Karpas-422 (cell line): ENCODE results near the gene MED17. TPM values are rescaled to one million over a fixed set of nuclear protein-coding genes. Genes with fewer than 3 reads are reported as not detected.

Experiments used
- DNase-seq: peaks from one replicate; pipeline ENCODE4 v3.0.0-alpha.2; 2015
- H2AFZ ChIP-seq: fragments of 200-600 bp; sonication (generic); 2 replicates; pipeline ENCODE4 v1.6.1; 2014; ENCODE audit warnings: antibody characterized with exemption, low read length, mixed read lengths
- H3K27ac ChIP-seq: fragments of 200-600 bp; sonication (generic); 2 replicates; pipeline ENCODE4 v1.5.1; 2014; ENCODE audit warnings: mild to moderate bottlenecking, low read length, moderate library complexity
- H3K27me3 ChIP-seq: fragments of 200-600 bp; sonication (generic); 2 replicates; pipeline ENCODE4 v1.6.1; 2014; ENCODE audit warnings: low read length, mixed read lengths
- H3K36me3 ChIP-seq: fragments of 200-600 bp; sonication (generic); 2 replicates; pipeline ENCODE4 v1.6.1; 2014; ENCODE audit warnings: low read length, mixed read lengths; ENCODE audit not compliant: insufficient read depth
- H3K4me1 ChIP-seq: fragments of 200-600 bp; sonication (generic); 2 replicates; pipeline ENCODE4 v1.6.1; 2014; ENCODE audit warnings: mild to moderate bottlenecking, low read length, mixed read lengths
- H3K4me2 ChIP-seq: fragments of 200-600 bp; sonication (generic); 2 replicates; pipeline ENCODE4 v1.6.1; 2014; ENCODE audit warnings: low read length, low read depth, mild to moderate bottlenecking; ENCODE audit not compliant: poor library complexity, severe bottlenecking
- H3K4me3 ChIP-seq: fragments of 200-600 bp; sonication (generic); 2 replicates; pipeline ENCODE4 v1.5.1; 2014; ENCODE audit warnings: mild to moderate bottlenecking, antibody characterized with exemption, low read length, mixed read lengths
- H3K79me2 ChIP-seq: fragments of 200-600 bp; sonication (generic); 2 replicates; pipeline ENCODE4 v1.6.1; 2014; ENCODE audit warnings: mild to moderate bottlenecking, low read length, mixed read lengths
- H3K9ac ChIP-seq: fragments of 200-600 bp; sonication (generic); 2 replicates; pipeline ENCODE4 v1.6.0; 2014; ENCODE audit warnings: low read length
- H3K9me2 ChIP-seq: fragments of 200-600 bp; sonication (generic), shearing (Covaris generic); replicated peaks from 2 replicates; pipeline ENCODE4 v1.6.0; 2014; ENCODE audit warnings: mild to moderate bottlenecking, low read length, moderate library complexity; ENCODE audit not compliant: insufficient read depth
- H3K9me3 ChIP-seq: fragments of 300-700, 200-600 bp; sonication (generic); 2 replicates; pipeline ENCODE4 v1.6.1; 2014; ENCODE audit warnings: low read length, mixed read lengths
- H4K20me1 ChIP-seq: fragments of 200-600 bp; sonication (generic); 2 replicates; pipeline ENCODE4 v1.6.1; 2014; ENCODE audit warnings: mild to moderate bottlenecking, antibody characterized with exemption, low read length, low read depth; ENCODE audit not compliant: insufficient read depth
- small RNA-seq: library from RNA; depleted of rRNA; stranded (forward); fragments of <200 nt; gene quantifications from one replicate; pipeline ENCODE3, GENCODE V24; 2014
- total RNA-seq: library from RNA; depleted of rRNA; stranded (reverse); fragments of >200 nt; shearing (Covaris generic); gene quantifications from 2 replicates; pipeline ENCODE4 v1.2.3, GENCODE V29; 2014; ENCODE audit warnings: low replicate concordance; rRNA removed

The MED17 gene
- total RNA-seq, 1 experiment from 2014 or later = 77.4 TPM

- Histone ChIP-seq H3K9ac (no peak overlapping the region), H3K27ac (no peak overlapping the region), H3K4me1 (no peaks in the 10 kb centered on the region), H4K20me1 (no peaks in the 10 kb centered on the region), H3K36me3 (no peaks in the 10 kb centered on the region), H2AFZ (no peak overlapping the region), H3K9me3 (no peaks in the 10 kb centered on the region), H3K27me3 (no peaks in the 10 kb centered on the region), H3K4me3 (no peak overlapping the region), H3K4me2 (no peak overlapping the region), H3K79me2 (no peaks in the 10 kb centered on the region), H3K9me2 (no peaks in the 10 kb centered on the region)
- no peak for DNase-seq
Observed at GRCh38 chr11:93849751-93850593, 65.9 kb downstream of the MED17 start.

GRCh38 chr11:93850594-93851018 lies 66.5 kb downstream of the MED17 start, which contains the start of gene VSTM5:
Gene VSTM5, minus strand, starts transcription at chr11:93850618. Its CDS starts 116 bp downstream, at chr11:93850502.
- no peak within 1 kb of the TSS for H2AFZ ChIP-seq
- H4K20me1 ChIP-seq = no peaks in the 10 kb centered on the region
- no peaks in the 10 kb centered on the region for H3K4me1 ChIP-seq
- DNase-seq = no peak
- no peaks in the 10 kb centered on the region for H3K27me3 ChIP-seq
- H3K9me2 ChIP-seq = no peaks in the 10 kb centered on the region
- no peak within 1 kb of the TSS for H3K4me3 ChIP-seq
- H3K27ac ChIP-seq = no peak within 1 kb of the TSS
- H3K36me3 ChIP-seq = no peaks in the 10 kb centered on the region
- H3K9me3 ChIP-seq = no peaks in the 10 kb centered on the region
- H3K79me2 ChIP-seq = no peaks in the 10 kb centered on the region
- H3K9ac ChIP-seq = no peak within 1 kb of the TSS
- no peak within 1 kb of the TSS for H3K4me2 ChIP-seq

GRCh38 chr11:93852242-93852641 lies 68.2 kb downstream of the MED17 start:
- Histone ChIP-seq H3K4me1 (no peaks in the 10 kb centered on the region), H4K20me1 (no peaks in the 10 kb centered on the region), H3K79me2 (no peaks in the 10 kb centered on the region), H3K4me3 (no peak overlapping the region), H3K27ac (no peak overlapping the region), H3K36me3 (no peaks in the 10 kb centered on the region), H3K4me2 (no peak overlapping the region), H3K27me3 (no peaks in the 10 kb centered on the region), H2AFZ (no peak overlapping the region), H3K9ac (no peak overlapping the region), H3K9me3 (no peaks in the 10 kb centered on the region), H3K9me2 (no peaks in the 10 kb centered on the region)
- no peak for DNase-seq

GRCh38 chr11:93857413-93858120 lies 73.5 kb downstream of the MED17 start:
- no peak overlapping the region for H3K9ac ChIP-seq
- no peak overlapping the region for H3K4me2 ChIP-seq
- no peak for DNase-seq
- no peaks in the 10 kb centered on the region for H3K4me1 ChIP-seq
- H4K20me1 ChIP-seq = no peaks in the 10 kb centered on the region
- no peaks in the 10 kb centered on the region for H3K9me3 ChIP-seq
- no peaks in the 10 kb centered on the region for H3K36me3 ChIP-seq
- no peaks in the 10 kb centered on the region for H3K79me2 ChIP-seq
- H3K27ac ChIP-seq = no peak overlapping the region
- H3K27me3 ChIP-seq = no peaks in the 10 kb centered on the region
- no peaks in the 10 kb centered on the region for H3K9me2 ChIP-seq
- H2AFZ ChIP-seq = no peak overlapping the region
- H3K4me3 ChIP-seq = no peak overlapping the region

- no peak overlapping the region for H2AFZ ChIP-seq
- H3K9me3 ChIP-seq = no peaks in the 10 kb centered on the region
- no peaks in the 10 kb centered on the region for H3K9me2 ChIP-seq
- H3K79me2 ChIP-seq = no peaks in the 10 kb centered on the region
- no peaks in the 10 kb centered on the region for H3K27me3 ChIP-seq
- no peak overlapping the region for H3K4me2 ChIP-seq
- no peaks in the 10 kb centered on the region for H3K4me1 ChIP-seq
- no peak overlapping the region for H3K27ac ChIP-seq
- H4K20me1 ChIP-seq = no peaks in the 10 kb centered on the region
- H3K9ac ChIP-seq = no peak overlapping the region
- no peak overlapping the region for H3K4me3 ChIP-seq
- DNase-seq = peak; percentile 51
- H3K36me3 ChIP-seq = no peaks in the 10 kb centered on the region
Observed at GRCh38 chr11:93858121-93858775, 74.2 kb downstream of the MED17 start.

GRCh38 chr11:93861808-93862207 lies 77.7 kb downstream of the MED17 start:
- H3K9me3 ChIP-seq = no peaks in the 10 kb centered on the region
- no peak overlapping the region for H3K9ac ChIP-seq
- H3K36me3 ChIP-seq = no peaks in the 10 kb centered on the region
- no peak overlapping the region for H3K4me3 ChIP-seq
- no peak overlapping the region for H2AFZ ChIP-seq
- no peaks in the 10 kb centered on the region for H3K79me2 ChIP-seq
- no peaks in the 10 kb centered on the region for H4K20me1 ChIP-seq
- H3K4me1 ChIP-seq = no peaks in the 10 kb centered on the region
- H3K27ac ChIP-seq = no peak overlapping the region
- H3K4me2 ChIP-seq = no peak overlapping the region
- H3K9me2 ChIP-seq = no peaks in the 10 kb centered on the region
- no peak for DNase-seq
- H3K27me3 ChIP-seq = no peaks in the 10 kb centered on the region

Small RNAs within 50 kb of the gene (small RNA-seq; reads per million reads assigned to genes)
- not detected for gene RF00019
- not detected for gene SNORA40

Other genes starting within 250 kb of the MED17 start
- gene SMCO4, start 240.9 kb upstream of the MED17 start, total RNA-seq = not detected in 2 replicates
- gene CEP295, start 122.6 kb upstream of the MED17 start, total RNA-seq = 43.3 and 96.8 TPM in 2 replicates
- gene TAF1D, start 42.8 kb upstream of the MED17 start, total RNA-seq = 289 and 429 TPM in 2 replicates
- gene C11orf54, start 42.6 kb upstream of the MED17 start, total RNA-seq = 44.0 and 81.4 TPM in 2 replicates
- gene VSTM5, start 66.3 kb downstream of the MED17 start, total RNA-seq = not detected in 2 replicates
- not detected in 2 replicates for gene HEPHL1, start 237.1 kb downstream of the MED17 start, total RNA-seq